HG03066 (cell line): ENCODE measurements around the gene SHROOM1.
A peak's percentile ranks its signal among the peaks of the same experiment; 100 is the strongest.

Experiments used
- ATAC-seq: cut with Tn5 transposase; IDR thresholded peaks from one replicate; pipeline ENCODE4 v1.9.1; 2021; ENCODE audit warnings: low read depth; ENCODE audit not compliant: unreplicated experiment

The SHROOM1 gene

GRCh38 chr5:132853323-132853722 is 22.9 kb upstream of the SHROOM1 start:
- no peak for ATAC-seq

GRCh38 chr5:132850066-132850465 is 19.6 kb upstream of the SHROOM1 start:
- no peak for ATAC-seq

- no peak for ATAC-seq
Observed at GRCh38 chr5:132849347-132849746, 18.9 kb upstream of the SHROOM1 start.

- no peak for ATAC-seq
Observed at GRCh38 chr5:132848270-132848669, 17.8 kb upstream of the SHROOM1 start.

GRCh38 chr5:132841305-132841704 is 10.9 kb upstream of the SHROOM1 start:
- ATAC-seq = no peak

GRCh38 chr5:132840896-132841295 is 10.4 kb upstream of the SHROOM1 start:
- no peak for ATAC-seq

- ATAC-seq = no peak
Observed at GRCh38 chr5:132840313-132840712, 9.9 kb upstream of the SHROOM1 start.

GRCh38 chr5:132839426-132840301 is 9.2 kb upstream of the SHROOM1 start:
- no peak for ATAC-seq

GRCh38 chr5:132838516-132839282 is 8.3 kb upstream of the SHROOM1 start:
- ATAC-seq = no peak

- no peak for ATAC-seq
Observed at GRCh38 chr5:132837868-132838267, 7.4 kb upstream of the SHROOM1 start.

- ATAC-seq = no peak
Observed at GRCh38 chr5:132836852-132837251, 6.4 kb upstream of the SHROOM1 start.

- no peak for ATAC-seq
Observed at GRCh38 chr5:132834057-132834456, 3.6 kb upstream of the SHROOM1 start.

GRCh38 chr5:132832612-132833011 is 2.2 kb upstream of the SHROOM1 start:
- no peak for ATAC-seq

- ATAC-seq = no peak
Observed at GRCh38 chr5:132831095-132831860, 831 bp upstream of the SHROOM1 start.

- ATAC-seq = peak; percentile 75
Observed at GRCh38 chr5:132829742-132830435, 558 bp downstream of the SHROOM1 start.

GRCh38 chr5:132828846-132829494 is 1.5 kb downstream of the SHROOM1 start:
- ATAC-seq = no peak

- no peak for ATAC-seq
Observed at GRCh38 chr5:132827943-132828673, 2.3 kb downstream of the SHROOM1 start.

- no peak for ATAC-seq
Observed at GRCh38 chr5:132826424-132827082, 3.9 kb downstream of the SHROOM1 start.
